ENCODE measurements around the gene ZXDC.

DNA sequence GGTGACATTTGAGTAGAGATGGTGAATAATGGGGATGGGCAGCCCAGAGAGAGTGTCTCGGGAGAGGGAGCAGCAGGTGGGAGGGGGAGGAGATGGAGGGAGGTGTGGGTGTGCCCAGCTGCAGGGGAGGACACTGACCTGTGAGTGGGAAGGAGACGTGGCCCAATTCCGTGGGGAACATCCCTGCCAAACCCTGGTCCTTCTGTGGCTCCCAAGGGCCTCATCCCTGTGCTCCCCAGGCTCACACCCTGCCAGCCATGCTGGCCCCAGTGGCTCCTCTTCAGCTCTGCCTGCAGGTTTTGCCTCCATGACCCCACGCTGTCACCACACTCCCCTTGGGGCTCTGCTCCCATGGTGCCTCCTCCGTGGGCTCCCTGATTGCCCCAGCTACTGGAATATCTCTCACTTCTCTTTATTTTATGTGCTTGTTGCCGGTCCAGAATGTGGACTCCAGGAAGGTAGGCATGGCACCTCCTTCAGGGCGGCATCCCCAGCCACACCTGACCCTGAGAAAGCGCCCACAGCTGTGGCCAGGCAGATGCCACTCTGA, 74.0 kb downstream of the ZXDC start:
- TF ChIP-seq, protein P1, sequence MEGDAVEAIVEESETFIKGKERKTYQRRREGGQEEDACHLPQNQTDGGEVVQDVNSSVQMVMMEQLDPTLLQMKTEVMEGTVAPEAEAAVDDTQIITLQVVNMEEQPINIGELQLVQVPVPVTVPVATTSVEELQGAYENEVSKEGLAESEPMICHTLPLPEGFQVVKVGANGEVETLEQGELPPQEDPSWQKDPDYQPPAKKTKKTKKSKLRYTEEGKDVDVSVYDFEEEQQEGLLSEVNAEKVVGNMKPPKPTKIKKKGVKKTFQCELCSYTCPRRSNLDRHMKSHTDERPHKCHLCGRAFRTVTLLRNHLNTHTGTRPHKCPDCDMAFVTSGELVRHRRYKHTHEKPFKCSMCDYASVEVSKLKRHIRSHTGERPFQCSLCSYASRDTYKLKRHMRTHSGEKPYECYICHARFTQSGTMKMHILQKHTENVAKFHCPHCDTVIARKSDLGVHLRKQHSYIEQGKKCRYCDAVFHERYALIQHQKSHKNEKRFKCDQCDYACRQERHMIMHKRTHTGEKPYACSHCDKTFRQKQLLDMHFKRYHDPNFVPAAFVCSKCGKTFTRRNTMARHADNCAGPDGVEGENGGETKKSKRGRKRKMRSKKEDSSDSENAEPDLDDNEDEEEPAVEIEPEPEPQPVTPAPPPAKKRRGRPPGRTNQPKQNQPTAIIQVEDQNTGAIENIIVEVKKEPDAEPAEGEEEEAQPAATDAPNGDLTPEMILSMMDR (IDR thresholded peaks at IDR 0.05), result no peak
- no peak for TF ChIP-seq POLR2A (IDR thresholded peaks at IDR 0.05)

Measured in lower leg skin (tissue), 3 donors.